Progenitor cell of endocrine pancreas (in vitro differentiated cells): Measurements from ENCODE around the gene PTPRM. TPM values are rescaled to one million over a fixed set of nuclear protein-coding genes. Genes with fewer than 3 reads are reported as not detected.

ENCODE experiments used
- DNase-seq: peaks from one replicate; pipeline ENCODE4 v3.0.0; 2021; ENCODE audit warnings: low spot score; ENCODE audit not compliant: unreplicated experiment
- H3K27ac Mint-ChIP-seq: 2 replicates; pipeline ENCODE4 v1.8.0; 2021; ENCODE audit warnings: mild to moderate bottlenecking, moderate library complexity, mixed read lengths
- H3K27me3 Mint-ChIP-seq: 2 replicates; pipeline ENCODE4 v1.8.0; 2021; ENCODE audit warnings: mixed read lengths
- H3K36me3 Mint-ChIP-seq: 2 replicates; pipeline ENCODE4 v1.8.0; 2022; ENCODE audit warnings: mixed read lengths; ENCODE audit not compliant: insufficient read depth
- H3K4me1 Mint-ChIP-seq: 2 replicates; pipeline ENCODE4 v1.8.0; 2021; ENCODE audit warnings: low read depth, mixed read lengths
- H3K4me3 Mint-ChIP-seq: 2 replicates; pipeline ENCODE4 v1.8.0; 2021; ENCODE audit warnings: low read depth, mild to moderate bottlenecking, moderate library complexity, mixed read lengths
- H3K9me3 Mint-ChIP-seq: 2 replicates; pipeline ENCODE4 v1.8.0; 2021; ENCODE audit warnings: low read depth, mixed read lengths
- CTCF ChIP-seq: fragments of 200-600 bp; sonication (generic); IDR thresholded peaks from one replicate; pipeline ENCODE4 v1.5.0; 2021; ENCODE audit warnings: antibody characterized with exemption, mild to moderate bottlenecking; ENCODE audit not compliant: unreplicated experiment
- total RNA-seq: library from RNA; stranded (reverse); gene quantifications from 2 replicates; pipeline ENCODE4 v1.2.1, GENCODE V29; 2021

The PTPRM gene
- total RNA-seq, 1 donor from 2014 or later = 23.2 TPM

GRCh38 chr18:7749510-7749981, 182.4 kb downstream of the PTPRM start:
- no peaks in the 10 kb centered on the region for H3K27me3 Mint-ChIP-seq
- peaks cover 31% of the 10 kb centered on the region for H3K4me1 Mint-ChIP-seq
- H3K4me3 Mint-ChIP-seq = no peak overlapping the region
- no peak for DNase-seq
- peak overlapping the region; percentile 56 for H3K27ac Mint-ChIP-seq
- peaks cover 12% of the 10 kb centered on the region for H3K9me3 Mint-ChIP-seq
- peaks cover 7% of the 10 kb centered on the region for H3K36me3 Mint-ChIP-seq
- TF ChIP-seq CTCF = no peak

- no peak for DNase-seq
- H3K4me1 Mint-ChIP-seq = peaks cover 38% of the 10 kb centered on the region
- H3K36me3 Mint-ChIP-seq = peaks cover 7% of the 10 kb centered on the region
- peaks cover 9% of the 10 kb centered on the region for H3K9me3 Mint-ChIP-seq
- TF ChIP-seq CTCF = no peak
- H3K27ac Mint-ChIP-seq = no peak overlapping the region
- no peaks in the 10 kb centered on the region for H3K27me3 Mint-ChIP-seq
- H3K4me3 Mint-ChIP-seq = no peak overlapping the region
Observed at GRCh38 chr18:7750095-7750663, 183.1 kb downstream of the PTPRM start.

- H3K27me3 Mint-ChIP-seq = no peaks in the 10 kb centered on the region
- H3K27ac Mint-ChIP-seq = no peak overlapping the region
- peaks cover 3% of the 10 kb centered on the region for H3K36me3 Mint-ChIP-seq
- DNase-seq = no peak
- TF ChIP-seq CTCF = no peak
- H3K4me1 Mint-ChIP-seq = peaks cover 44% of the 10 kb centered on the region
- peaks cover 1% of the 10 kb centered on the region for H3K9me3 Mint-ChIP-seq
- no peak overlapping the region for H3K4me3 Mint-ChIP-seq
Observed at GRCh38 chr18:7750966-7751365, 183.8 kb downstream of the PTPRM start.

GRCh38 chr18:7754258-7754657, 187.1 kb downstream of the PTPRM start:
- H3K27me3 Mint-ChIP-seq = no peaks in the 10 kb centered on the region
- H3K36me3 Mint-ChIP-seq = no peaks in the 10 kb centered on the region
- no peaks in the 10 kb centered on the region for H3K9me3 Mint-ChIP-seq
- no peak for DNase-seq
- peak overlapping the region; percentile 50 for H3K27ac Mint-ChIP-seq
- H3K4me1 Mint-ChIP-seq = peaks cover 44% of the 10 kb centered on the region
- H3K4me3 Mint-ChIP-seq = no peak overlapping the region
- TF ChIP-seq CTCF = no peak

- no peaks in the 10 kb centered on the region for H3K9me3 Mint-ChIP-seq
- no peak for DNase-seq
- no peaks in the 10 kb centered on the region for H3K36me3 Mint-ChIP-seq
- peak overlapping the region; percentile 5 for H3K4me3 Mint-ChIP-seq
- no peaks in the 10 kb centered on the region for H3K27me3 Mint-ChIP-seq
- peak overlapping the region; percentile 50 for H3K27ac Mint-ChIP-seq
- peaks cover 39% of the 10 kb centered on the region for H3K4me1 Mint-ChIP-seq
- TF ChIP-seq CTCF = no peak
Observed at GRCh38 chr18:7754725-7755181, 187.6 kb downstream of the PTPRM start.
